ENCODE results near the gene TRPV5.

DNA sequence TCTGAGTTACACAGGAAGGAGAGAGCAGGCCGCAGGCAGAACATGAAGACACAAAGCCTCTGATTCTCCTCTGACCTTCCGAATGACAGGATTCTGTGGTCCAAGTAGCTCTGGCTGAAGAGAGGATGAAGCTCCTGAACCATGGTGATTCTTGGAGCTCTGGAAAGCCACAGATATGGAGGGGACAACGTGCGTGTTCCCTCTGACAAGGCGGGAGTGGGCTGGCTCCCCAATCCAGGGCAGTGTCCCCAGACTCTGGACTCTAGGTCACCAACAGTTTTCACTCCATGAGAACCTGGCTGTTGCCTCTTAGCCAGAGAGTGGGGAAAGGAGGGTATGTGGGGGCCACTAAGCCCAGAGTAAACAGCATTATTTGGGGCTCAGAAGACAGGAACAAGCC lies 40.6 kb downstream of the TRPV5 start:
- TF ChIP-seq EZH2phosphoT487 (IDR thresholded peaks at IDR 0.05; ENCODE audit: insufficient read depth, low read depth) (no peak), EZH2 (IDR thresholded peaks at IDR 0.05; ENCODE audit: insufficient read depth, poor library complexity, severe bottlenecking) (no peak)
